ENCODE measurements around the gene SLC29A3. TPM values are rescaled to one million over a fixed set of nuclear protein-coding genes. Genes with fewer than 3 reads are reported as not detected.

SLC29A3 gene
- total RNA-seq, 1 experiment from 2014 or later = 9.2 TPM

- Histone ChIP-seq H3K56ac (ENCODE audit: insufficient read length, low read depth, low read length) (no peak overlapping the region), H3K79me1 (ENCODE audit: insufficient read depth, low read depth, low read length, poor library complexity, severe bottlenecking) (no peaks in the 10 kb centered on the region), H4K91ac (ENCODE audit: insufficient read length, low read depth, low read length) (no peak overlapping the region), H3K23me2 (ENCODE audit: insufficient read length, low read depth, low read length, poor library complexity, severe bottlenecking) (no peaks in the 10 kb centered on the region), H3K79me2 (ENCODE audit: insufficient read depth, low read length) (no peaks in the 10 kb centered on the region), H2BK120ac (ENCODE audit: low read depth, low read length, poor library complexity, severe bottlenecking) (no peak overlapping the region), H2BK12ac (ENCODE audit: insufficient read length, low read depth, low read length) (no peak overlapping the region), H3K27ac (ENCODE audit: insufficient read length, low read depth, low read length) (no peak overlapping the region), H3K4ac (ENCODE audit: low read depth, low read length) (no peak overlapping the region), H3K14ac (ENCODE audit: insufficient read depth, low read length) (no peak overlapping the region), H3K4me1 (ENCODE audit: insufficient read depth, low read length) (peaks cover 15% of the 10 kb centered on the region), H2BK5ac (ENCODE audit: insufficient read length, low read length) (no peak overlapping the region), H3K9me3 (ENCODE audit: control insufficient read depth, low read depth, low read length) (no peaks in the 10 kb centered on the region), H3K18ac (ENCODE audit: insufficient read length, low read depth, low read length) (no peak overlapping the region), H2AFZ (ENCODE audit: low read length) (no peak overlapping the region), H3K9ac (ENCODE audit: extremely low read depth, insufficient read length, low read length) (no peak overlapping the region), H4K5ac (ENCODE audit: insufficient read length, low read depth, low read length) (no peak overlapping the region), H4K20me1 (ENCODE audit: control insufficient read depth, insufficient read depth, insufficient read length) (no peaks in the 10 kb centered on the region), H2AK5ac (ENCODE audit: insufficient read length, low read length) (no peak overlapping the region), H3K23ac (ENCODE audit: insufficient read length, low read depth, low read length) (no peak overlapping the region), H4K8ac (replicated peaks; ENCODE audit: insufficient read length, low read depth, low read length) (no peak overlapping the region), H3K4me2 (ENCODE audit: insufficient read depth, insufficient read length, low read length) (no peak overlapping the region), H2BK15ac (ENCODE audit: low read depth, low read length) (no peak overlapping the region), H3T11ph (ENCODE audit: low read length) (no peak overlapping the region), H2BK20ac (ENCODE audit: low read depth, low read length, poor library complexity, severe bottlenecking) (no peak overlapping the region), H3K27me3 (ENCODE audit: insufficient read depth, low read length) (no peaks in the 10 kb centered on the region)
- no CpG with 5 or more reads among the region's 1 CpG for WGBS (ENCODE audit: extremely low coverage, insufficient read length, low lambda C conversion rate)
- Mint-ChIP-seq H3K4me1 (peaks cover 60 to 67% of the 10 kb centered on the region in 2 experiments), H3K27me3 (ENCODE audit: low read depth) (no peaks in the 10 kb centered on the region), H3K9me3 (no peaks in the 10 kb centered on the region), H3K36me3 (ENCODE audit: insufficient read depth in 1 of 3, low read depth in 3 of 3) (peaks cover 4 to 9% (median 4%) of the 10 kb centered on the region in 3 experiments; a peak in 6 of 7 replicates), H3K4me3 (no peak overlapping the region), H3K27ac (peak overlapping the region in 2 of 3 experiments; percentile 0 to 90; a peak in 2 of 7 replicates)
- no peak for TF ChIP-seq CTCF (conservative IDR thresholded peaks at IDR 0.05)
- DNase-seq = no peak
Measured at GRCh38 chr10:71348850-71349249, 29.8 kb downstream of the SLC29A3 start.

Data from H9 (cell line).